Mucosa of descending colon (tissue), 3 donors: Measurements from ENCODE around the gene IFT52. TPM values are rescaled to one million over a fixed set of nuclear protein-coding genes. Genes with fewer than 3 reads are reported as not detected.
A peak's percentile ranks its signal among the peaks of the same experiment; 100 is the strongest.

ENCODE experiments used
- ATAC-seq: fragments of 200-7000 bp; cut with Tn5 transposase; one replicate; pipeline ENCODE4 v1.9.1; 2020; ENCODE audit warnings: mild to moderate bottlenecking, moderate library complexity
- DNase-seq, 3 donors: peaks; one replicate each; pipeline ENCODE4 v3.0.0-alpha.2; 2020
- H3K36me3 ChIP-seq: fragments of 200-600 bp; one replicate; pipeline ENCODE4 v1.8.0; 2021; ENCODE audit warnings: low read depth, mild to moderate bottlenecking
- H3K4me1 ChIP-seq: fragments of 200-600 bp; one replicate; pipeline ENCODE4 v1.8.0; 2021; ENCODE audit warnings: low read depth, mild to moderate bottlenecking
- H3K4me3 ChIP-seq: fragments of 200-600 bp; one replicate; pipeline ENCODE4 v1.8.0; 2021; ENCODE audit warnings: mild to moderate bottlenecking
- H3K9me3 ChIP-seq: fragments of 200-600 bp; one replicate; pipeline ENCODE4 v1.8.0; 2021; ENCODE audit warnings: mild to moderate bottlenecking
- intact Hi-C, 2 donors: fragments of 100-400 bp; cut with DNase I in 1 of 2; cut with micrococcal nuclease in 1 of 2; formaldehyde crosslinking; loops; one replicate each; pipeline versions ENCODE4 v1.11.0 to v1.11.1; 2022; cut with DNase I, micrococcal nuclease
- total RNA-seq, 3 donors: library from RNA; stranded (reverse); fragmentation: NEBNext Ultra II Directional in 2 of 3; extraction: Animal tissue kit (Norgen Biotek cat#: 25700) in 2 of 3; gene quantifications; one replicate each; pipeline versions ENCODE4 v1.2.1 to v1.2.4, GENCODE V29; 2021 to 2023
- TF ChIP-seq, protein P1 (sequence below): fragments of 200-600 bp; IDR thresholded peaks from one replicate; pipeline ENCODE4 v1.8.0; 2022; ENCODE audit warnings: antibody characterized with exemption, mild to moderate bottlenecking
- donor health status: DM: no; HTN: no; CAD: no; lungs with moderate emphysema.
- donor health status: DM: no; HTN: no; CAD: no.
- donor health status: DM: no; HTN: yes; CAD: no.

The IFT52 gene
- total RNA-seq, 3 donors from 2014 or later: 19.5 to 24.1 (median 22.8) TPM

DNA sequence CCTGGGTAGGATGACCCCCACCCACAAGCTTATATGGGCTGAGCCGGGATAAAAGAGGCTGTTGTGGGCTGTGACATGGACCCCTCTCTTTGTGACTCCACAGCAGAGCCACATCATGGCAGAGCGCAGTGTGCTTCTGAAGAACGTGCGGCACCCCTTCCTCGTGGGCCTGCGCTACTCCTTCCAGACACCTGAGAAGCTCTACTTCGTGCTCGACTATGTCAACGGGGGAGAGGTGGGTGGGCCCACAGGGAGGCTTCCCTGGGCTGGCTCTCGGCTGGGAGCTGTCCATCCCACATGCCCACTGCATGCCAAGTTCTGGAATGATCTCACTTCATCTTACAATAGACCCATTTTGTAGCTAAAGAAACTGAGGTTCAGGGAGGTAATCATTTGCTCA is 21.5 kb upstream of the IFT52 start:
- Histone ChIP-seq H3K4me3 (no peak overlapping the region), H3K36me3 (no peaks in the 10 kb centered on the region), H3K9me3 (no peaks in the 10 kb centered on the region), H3K4me1 (peaks cover 13% of the 10 kb centered on the region)
- intact Hi-C loops: no loop called here
- TF ChIP-seq, protein P1, sequence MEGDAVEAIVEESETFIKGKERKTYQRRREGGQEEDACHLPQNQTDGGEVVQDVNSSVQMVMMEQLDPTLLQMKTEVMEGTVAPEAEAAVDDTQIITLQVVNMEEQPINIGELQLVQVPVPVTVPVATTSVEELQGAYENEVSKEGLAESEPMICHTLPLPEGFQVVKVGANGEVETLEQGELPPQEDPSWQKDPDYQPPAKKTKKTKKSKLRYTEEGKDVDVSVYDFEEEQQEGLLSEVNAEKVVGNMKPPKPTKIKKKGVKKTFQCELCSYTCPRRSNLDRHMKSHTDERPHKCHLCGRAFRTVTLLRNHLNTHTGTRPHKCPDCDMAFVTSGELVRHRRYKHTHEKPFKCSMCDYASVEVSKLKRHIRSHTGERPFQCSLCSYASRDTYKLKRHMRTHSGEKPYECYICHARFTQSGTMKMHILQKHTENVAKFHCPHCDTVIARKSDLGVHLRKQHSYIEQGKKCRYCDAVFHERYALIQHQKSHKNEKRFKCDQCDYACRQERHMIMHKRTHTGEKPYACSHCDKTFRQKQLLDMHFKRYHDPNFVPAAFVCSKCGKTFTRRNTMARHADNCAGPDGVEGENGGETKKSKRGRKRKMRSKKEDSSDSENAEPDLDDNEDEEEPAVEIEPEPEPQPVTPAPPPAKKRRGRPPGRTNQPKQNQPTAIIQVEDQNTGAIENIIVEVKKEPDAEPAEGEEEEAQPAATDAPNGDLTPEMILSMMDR: no peak
- no peak for DNase-seq
- ATAC-seq: no peak

DNA sequence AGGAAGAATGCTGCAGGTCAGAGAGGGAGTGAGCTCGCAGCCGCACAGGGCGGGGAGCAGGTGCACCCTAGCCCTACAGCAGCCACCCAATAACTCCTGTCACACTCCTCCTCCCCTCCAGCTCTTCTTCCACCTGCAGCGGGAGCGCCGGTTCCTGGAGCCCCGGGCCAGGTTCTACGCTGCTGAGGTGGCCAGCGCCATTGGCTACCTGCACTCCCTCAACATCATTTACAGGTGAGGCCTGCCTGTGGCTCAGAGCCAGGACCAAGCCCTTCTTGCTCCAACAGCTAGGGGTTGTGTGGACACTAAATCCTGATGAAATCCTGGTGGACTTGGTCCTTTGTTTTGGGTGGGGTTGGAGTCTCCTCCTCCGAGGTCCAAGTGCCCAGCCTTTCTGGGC is 20.2 kb upstream of the IFT52 start:
- TF ChIP-seq, protein P1: no peak
- Histone ChIP-seq H3K4me1 (peaks cover 13% of the 10 kb centered on the region), H3K4me3 (no peak overlapping the region), H3K9me3 (no peaks in the 10 kb centered on the region), H3K36me3 (no peaks in the 10 kb centered on the region)
- ATAC-seq: peak; percentile 87
- intact Hi-C loops: no loop called here
- peak; percentile 67 to 80 (median 77) for DNase-seq

DNA sequence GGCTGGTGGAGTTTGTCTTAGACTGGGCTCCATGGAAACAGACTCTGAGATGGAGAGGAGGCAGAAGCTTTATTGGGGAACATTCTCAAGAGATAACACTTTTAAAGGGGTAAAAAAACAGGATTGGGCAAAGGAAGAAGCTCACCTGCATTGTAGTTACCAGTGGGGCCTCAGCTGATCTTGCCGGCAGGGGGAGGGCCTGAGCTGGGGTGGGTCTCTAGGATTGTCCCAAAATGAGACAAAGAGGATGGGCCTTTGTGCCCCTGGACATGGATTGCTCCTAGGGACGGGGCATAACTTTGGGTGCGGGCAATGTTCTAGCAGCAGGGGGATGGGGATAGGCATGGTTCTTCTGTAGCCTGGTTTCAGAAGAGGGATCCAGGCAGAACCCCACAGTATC is 19.4 kb upstream of the IFT52 start:
- no peaks in the 10 kb centered on the region for H3K36me3 ChIP-seq
- intact Hi-C loops: no loop called here
- H3K4me1 ChIP-seq: peaks cover 13% of the 10 kb centered on the region
- no peak for DNase-seq
- ATAC-seq: no peak
- H3K9me3 ChIP-seq: no peaks in the 10 kb centered on the region
- H3K4me3 ChIP-seq: no peak overlapping the region
- TF ChIP-seq, protein P1: no peak

DNA sequence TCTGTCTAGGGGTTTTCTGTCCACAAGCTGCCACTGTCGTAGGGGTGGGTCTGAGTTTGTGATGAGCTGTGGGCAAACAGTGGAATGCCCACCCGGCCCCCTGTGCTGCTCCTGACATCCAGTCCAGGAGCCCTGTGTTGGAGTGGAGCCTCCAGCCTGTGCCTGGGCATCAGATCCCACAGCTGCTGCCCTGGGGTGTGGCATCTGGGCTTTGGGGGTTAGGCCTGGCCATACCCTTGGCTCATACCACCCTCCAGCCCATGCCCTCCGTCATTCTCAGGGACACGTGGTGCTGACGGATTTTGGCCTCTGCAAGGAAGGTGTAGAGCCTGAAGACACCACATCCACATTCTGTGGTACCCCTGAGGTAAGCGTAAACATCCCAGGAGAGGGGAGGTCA is 19.0 kb upstream of the IFT52 start:
- TF ChIP-seq, protein P1: no peak
- Histone ChIP-seq H3K4me1 (peaks cover 13% of the 10 kb centered on the region), H3K4me3 (no peak overlapping the region), H3K9me3 (no peaks in the 10 kb centered on the region), H3K36me3 (no peaks in the 10 kb centered on the region)
- intact Hi-C loops: no loop called here
- ATAC-seq (no peak), DNase-seq (no peak)

DNA sequence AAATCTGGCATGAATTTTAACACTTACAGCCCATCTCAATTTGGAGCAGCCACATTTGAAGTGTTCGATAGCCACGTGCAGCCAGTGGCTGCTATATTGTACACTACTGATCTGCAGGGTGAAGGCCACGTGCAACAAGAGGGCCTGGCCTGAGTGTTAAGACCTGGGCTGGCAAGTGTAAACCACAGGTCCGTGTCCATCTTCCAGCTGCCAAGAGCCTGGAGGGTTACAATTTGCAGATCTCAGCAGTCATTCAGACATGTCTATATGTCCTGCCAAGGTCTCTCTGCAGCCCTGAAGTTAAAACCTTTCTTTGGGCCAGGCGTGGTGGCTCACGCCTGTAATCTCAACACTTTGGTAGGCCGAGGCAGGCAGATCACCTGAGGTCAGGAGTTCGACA is 17.8 kb upstream of the IFT52 start:
- Histone ChIP-seq H3K4me1 (peaks cover 13% of the 10 kb centered on the region), H3K36me3 (no peaks in the 10 kb centered on the region), H3K4me3 (no peak overlapping the region), H3K9me3 (no peaks in the 10 kb centered on the region)
- DNase-seq (no peak), ATAC-seq (no peak)
- TF ChIP-seq, protein P1: no peak
- intact Hi-C loops: no loop called here

DNA sequence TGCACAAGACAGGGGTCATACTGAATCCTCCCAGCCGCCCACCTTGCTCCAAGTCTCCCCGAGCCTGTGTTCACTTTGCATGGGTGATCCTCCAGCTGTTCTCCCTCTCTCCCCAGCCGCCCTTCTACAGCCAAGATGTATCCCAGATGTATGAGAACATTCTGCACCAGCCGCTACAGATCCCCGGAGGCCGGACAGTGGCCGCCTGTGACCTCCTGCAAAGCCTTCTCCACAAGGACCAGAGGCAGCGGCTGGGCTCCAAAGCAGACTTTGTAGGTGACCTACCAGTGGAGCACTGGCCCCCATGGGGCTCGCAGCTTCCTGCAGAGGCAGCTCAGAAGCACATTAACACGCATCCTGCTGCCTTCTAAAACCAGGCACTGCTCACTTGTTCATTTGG is 14.6 kb upstream of the IFT52 start:
- intact Hi-C loops: no loop called here
- ATAC-seq (no peak), DNase-seq (no peak)
- no peaks in the 10 kb centered on the region for H3K9me3 ChIP-seq
- no peaks in the 10 kb centered on the region for H3K36me3 ChIP-seq
- H3K4me1 ChIP-seq: peaks cover 8% of the 10 kb centered on the region
- H3K4me3 ChIP-seq: no peak overlapping the region
- TF ChIP-seq, protein P1: no peak
